ENCODE data around the gene C5orf46.
"Not testable (repeated sequence)": the region's sequence is repeated elsewhere in the genome, so short reads cannot be mapped to it uniquely, and the experiment has no call there.

The C5orf46 gene

DNA sequence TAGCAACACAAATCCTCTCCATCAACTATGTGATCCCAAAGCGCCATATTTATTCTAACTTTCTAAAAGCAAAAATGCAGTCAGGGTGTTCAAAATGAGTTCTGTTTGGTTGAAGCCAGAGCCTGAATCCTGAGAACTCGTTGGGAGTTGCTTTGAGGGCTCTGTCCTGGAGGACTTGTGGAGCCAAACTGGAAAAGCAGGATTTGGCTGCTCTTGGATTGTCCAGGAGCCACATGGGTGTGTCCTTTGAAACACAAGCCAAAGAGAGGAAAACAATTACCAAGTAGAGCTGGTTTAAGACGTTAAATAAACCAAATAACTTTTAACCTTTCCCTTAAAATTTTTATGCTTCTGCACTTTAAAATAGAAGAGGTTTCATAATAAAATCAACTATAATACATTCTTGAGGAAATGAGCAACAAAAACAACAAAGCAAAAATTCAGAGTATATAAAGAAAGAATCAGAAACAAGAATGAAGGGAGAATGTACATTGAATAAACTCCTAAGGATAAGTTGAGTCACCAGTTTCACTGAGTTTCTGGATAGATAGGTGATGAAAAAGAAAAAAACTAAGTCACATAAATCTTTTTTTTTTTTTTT, 13.5 kb downstream of the C5orf46 start:
- no peak for DNase-seq

DNA sequence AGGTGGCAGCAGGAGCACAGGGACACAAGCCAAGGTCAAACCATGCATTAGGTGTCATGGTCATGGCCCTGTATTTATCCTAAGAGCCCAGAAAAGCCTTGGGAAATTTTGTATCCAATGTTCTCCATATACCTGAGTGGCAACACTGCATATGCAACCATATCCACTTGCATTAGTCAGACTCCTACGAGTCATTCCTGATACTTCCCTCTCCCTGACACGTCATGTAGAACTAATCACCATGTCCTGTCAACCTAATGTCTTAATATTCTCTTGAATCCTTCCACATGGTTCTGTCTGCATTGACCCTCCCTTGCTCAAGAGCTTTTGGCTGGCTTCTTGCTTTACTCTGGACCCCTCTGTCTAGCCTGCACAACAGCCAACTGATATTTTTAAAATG, 18.4 kb downstream of the C5orf46 start:
- no peak for DNase-seq

DNA sequence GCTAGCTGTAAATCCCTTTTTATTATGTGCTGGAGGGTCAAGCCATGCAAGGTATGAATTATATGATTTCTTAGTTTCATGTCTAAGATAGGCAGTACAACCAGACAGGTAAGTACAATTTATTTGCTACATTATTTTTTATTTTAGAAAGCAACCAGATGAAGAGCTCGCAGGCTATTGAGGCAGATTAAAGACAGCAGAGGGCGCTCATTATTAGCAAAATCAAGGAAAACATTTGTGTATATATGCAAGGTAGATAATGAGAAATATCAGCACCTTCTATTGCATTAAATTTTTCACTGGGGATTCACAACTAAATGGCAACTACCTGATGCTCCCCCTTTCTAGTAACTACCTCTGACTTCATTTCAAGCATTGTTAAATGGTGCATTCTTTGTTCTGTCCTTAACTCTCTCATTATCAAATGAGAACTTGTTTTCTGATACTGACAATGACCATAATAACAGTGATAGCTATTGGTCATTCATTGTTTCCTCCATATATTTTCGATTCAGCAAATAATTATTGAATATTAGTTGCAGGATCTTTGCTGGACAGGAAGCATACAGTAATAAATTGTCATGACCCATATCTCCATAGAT, 19.2 kb downstream of the C5orf46 start:
- DNase-seq: peak; percentile 6

DNA sequence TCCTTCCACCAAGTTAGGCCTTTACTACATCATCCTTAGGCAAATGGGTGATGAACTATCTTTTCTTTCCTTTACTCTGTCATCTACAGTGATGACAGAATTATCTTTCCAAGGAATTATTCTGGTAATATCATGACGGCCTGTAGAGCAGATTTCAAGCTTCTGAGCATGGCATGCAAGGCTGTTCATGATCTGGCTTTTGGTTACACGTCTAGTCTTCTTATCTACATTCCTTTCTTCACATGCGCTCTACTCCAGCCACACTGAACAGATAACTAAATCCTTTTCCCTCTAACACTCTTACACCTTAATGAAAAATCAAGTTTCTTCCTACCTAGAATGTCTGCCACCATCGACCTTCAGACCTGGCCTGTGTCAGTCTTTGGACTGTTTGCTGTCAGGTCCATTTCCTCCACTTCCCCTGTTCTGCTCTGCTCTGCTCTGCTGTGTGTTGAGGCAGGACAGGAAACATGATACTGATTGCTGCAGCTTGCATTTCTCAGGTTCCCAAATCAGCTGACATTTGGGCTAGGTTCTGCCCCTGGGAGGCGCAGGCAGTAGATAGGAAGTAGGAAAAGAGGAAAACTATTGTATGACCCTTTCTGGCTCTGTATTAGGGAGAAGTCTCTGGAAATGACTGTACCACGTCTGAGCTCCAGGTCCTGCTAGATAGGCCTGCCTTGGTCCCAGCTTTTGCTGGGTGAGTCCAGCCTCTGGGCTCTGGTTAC, 23.6 kb downstream of the C5orf46 start:
- no peak for DNase-seq

DNA sequence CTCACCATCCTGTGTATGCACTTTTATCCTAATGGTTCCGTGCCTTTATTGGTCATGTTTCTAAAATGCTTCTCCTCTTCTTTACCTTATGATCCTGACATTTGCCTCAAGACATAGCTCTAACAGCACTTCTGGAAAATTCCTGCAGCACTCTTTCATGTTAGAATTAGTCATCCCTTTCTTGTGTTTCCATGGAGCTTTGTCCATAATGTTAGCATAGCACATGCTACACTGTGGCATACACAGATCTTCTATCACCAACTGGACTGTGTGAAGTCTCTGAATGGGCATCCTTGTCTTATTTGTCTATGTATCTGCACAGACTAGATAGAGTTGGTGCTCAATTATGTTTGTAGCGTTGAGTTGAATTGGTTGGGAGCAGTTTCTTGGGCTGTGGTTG, 25.9 kb downstream of the C5orf46 start:
- DNase-seq: no peak

DNA sequence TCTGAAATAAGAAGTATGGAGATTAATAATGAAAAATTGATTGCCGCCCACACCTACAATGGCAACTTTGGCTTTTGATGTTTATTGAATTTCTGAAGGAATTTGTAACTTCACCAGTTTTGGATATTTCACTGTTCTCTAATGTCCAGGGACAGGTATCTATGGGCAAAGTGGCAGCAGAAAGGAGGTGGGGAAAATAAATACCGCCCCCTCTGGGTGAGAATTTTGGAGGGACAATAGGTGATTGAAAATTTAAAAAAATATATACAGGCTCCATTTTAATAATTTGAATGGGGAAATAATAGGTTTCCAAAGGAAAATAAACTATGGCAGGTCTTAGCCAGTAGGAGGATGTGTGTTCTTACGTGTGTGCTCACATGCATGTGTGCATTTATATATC, 26.6 kb downstream of the C5orf46 start:
- no peak for DNase-seq

DNA sequence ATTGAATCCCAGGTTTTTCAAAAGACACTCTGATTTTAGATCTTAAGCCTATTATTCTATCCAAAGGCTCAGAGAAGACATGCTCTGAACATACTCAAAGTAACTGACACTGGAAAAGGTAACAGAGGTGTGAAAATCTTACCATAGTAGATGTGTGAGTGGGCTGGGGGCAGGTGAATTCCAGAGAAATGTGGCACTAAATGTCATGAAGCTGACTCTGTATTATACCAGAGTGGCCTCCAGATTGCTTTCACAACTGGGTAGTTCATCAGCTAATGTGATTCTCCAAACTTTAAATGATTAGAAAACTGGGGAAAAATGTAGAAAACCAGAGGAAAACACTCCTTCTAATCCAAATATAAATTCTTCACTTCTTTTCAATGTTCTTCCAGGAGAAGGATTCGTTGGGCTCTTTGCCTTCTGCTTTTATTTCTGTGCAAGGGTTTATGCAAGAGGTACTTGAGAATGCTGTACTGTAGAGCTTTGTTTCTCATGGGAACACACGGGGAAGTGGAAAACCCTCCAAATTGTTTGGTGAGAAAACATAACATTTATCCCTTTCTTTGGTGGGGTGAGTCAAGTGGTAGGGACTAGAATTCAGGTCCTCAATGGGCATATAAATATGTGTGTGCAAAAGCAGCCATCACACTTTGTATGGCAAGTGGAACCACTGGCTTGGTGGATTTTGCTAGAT, 28.1 kb downstream of the C5orf46 start, which contains the start of gene SCGB3A2:
TSS of gene SCGB3A2 (plus strand) at position 646 of the 694 bp plus-strand sequence. CDS start 93 bp downstream, outside the sequence.
- no peak for DNase-seq

DNA sequence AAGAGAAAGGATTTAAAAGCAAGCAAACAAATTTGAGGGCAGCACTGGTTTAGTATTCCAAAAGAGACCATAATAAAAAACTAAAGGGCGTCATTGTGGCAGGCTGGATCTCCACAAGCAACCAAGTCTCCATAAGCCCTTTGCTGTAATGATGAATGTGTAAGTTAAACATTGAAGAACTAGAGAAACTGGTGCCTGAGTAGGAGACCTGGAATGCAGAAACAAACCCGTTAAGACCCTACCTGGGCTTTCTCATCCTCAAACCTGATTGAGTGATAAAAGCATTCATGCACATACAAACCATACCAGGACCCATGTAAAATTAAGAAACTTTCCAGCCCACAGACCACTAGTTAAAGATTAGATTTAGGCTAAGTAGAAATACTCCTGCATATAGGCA, 29.7 kb downstream of the C5orf46 start:
- no peak for DNase-seq

DNA sequence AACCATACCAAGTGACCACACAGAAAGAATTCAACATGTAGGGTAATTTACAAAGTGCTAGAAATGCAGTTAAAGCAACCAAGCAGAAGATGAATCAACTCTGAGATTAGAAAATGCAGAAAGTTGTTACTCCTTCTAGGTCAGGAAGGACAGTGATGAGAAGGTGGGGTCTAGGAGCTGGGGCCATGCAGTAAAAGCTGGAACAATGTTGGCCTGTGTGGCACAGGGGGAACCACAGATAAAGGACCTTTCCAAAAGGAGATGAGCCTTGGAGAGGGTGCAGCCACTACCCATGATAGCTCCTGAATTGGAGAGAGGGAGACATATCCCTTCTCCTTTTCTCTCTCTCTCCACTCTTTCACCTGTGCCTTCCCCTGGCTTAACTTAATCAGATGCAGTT, 30.2 kb downstream of the C5orf46 start:
- DNase-seq: no peak

DNA sequence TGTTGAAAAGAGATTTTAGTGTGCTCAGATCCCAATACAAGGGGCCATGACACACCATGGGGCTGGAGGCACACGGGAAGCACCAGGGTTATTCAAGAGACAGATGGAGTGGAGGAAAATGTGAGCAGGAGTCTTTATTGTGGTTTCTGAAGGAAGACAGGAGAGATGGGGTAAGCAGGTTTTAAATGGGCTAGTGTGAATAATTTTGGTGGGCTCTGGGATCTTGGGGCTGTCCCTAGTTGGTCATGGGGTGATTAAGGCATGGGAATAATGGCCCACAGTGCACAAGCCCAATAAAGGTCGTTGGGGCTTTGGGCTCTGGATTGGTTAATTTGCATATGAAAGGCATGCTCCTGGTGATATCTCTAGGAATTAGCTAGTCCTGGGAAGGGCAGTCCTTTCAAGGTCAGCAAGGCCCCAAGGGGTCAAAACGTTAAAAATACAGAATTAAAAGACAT, 31.4 kb downstream of the C5orf46 start:
- no peak for DNase-seq

DNA sequence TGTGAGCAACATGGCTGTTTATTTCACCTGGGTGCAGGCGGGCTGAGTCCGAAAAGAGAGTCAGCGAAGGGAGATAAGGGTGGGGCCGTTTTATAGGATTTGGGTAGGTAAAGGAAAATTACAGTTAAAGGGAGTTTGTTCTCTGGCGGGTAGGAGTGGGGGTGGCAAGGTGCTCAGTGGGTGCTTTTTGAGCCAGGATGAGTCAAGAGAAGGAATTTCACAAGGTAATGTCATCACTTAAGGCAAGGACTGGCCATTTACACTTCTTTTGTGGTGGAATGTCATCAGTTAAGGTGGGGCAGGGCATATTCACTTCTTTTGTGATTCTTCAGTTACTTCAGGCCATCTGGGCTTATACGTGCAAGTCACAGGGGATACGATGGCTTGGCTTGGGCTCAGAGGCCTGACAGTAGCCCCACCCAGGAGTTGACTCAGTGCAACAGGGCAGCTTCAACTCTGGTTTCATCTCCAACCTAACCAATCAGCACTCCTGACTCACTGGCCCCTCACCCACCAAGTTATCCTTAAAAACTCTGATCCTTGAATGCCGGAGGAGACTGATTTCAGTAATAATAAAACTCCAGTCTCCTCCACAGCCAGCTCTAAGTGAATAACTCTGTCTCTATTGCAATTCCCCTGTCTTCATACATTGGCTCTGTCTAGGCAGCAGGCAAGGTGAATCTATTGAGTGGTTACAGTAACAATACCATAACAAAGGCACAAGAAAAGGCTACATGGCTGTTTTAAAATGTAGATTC, 32.0 kb downstream of the C5orf46 start:
- DNase-seq: not testable (repeated sequence)

DNA sequence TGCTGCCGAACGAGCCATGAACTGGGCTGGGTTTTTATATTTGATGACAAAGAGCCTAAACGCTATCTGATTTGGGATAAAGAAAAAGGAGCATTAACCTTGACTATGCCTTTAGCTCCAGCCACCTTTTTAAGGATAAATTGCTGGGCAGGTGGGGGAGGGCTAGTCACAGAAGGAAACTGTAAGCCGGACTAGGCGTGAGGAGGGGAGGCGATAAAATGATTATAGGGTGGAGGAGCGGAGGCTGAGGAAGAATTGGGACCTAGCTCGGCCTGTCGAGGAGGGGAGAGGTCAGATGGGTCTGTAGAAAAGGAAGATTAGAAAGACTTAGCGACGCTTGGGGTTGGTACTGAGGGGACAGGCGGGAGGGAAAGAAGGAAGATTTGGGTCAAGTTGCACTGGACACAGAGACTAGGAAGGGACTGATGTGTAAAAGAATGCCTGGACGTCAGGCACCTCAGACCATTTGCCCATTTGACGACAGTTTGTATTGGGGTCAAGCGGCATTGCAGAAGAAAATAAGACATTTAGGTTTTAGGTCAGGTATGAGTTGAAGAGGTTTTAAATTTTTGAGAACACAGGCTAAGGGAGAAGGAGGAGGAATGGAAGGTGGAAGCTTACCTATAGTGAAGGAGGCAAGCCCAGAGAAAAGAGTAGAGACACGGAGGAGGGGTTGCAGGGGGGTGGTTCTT, 33.4 kb downstream of the C5orf46 start:
- not testable (repeated sequence) for DNase-seq

DNA sequence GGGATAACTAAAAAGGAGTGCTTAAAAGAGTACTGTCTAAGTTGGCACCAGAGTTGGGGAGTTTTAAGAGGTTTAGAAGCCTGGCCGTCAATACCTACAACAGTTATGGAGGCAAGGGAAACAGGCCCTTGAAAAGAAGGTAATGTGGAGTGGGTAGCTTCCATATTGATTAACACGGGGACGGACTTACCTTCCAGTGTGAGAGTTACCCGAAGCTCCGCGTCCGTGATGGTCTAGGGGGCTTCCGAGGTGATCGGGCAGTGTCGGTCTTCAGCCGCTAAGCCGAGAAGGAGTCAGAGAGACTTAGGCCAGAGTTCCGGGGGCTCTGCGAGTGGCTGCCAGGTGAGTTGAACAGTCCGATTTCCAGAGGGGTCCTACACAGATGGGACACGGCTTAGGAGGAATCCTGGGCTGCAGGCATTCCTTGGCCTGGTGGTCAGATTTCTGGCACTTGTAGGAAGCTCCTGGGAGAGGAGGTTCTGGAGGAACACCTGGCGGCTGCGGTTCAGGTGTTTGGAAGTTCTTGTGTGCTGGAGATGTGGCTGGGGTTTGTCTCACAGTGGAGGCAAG, 34.3 kb downstream of the C5orf46 start:
- DNase-seq: not testable (repeated sequence)

DNA sequence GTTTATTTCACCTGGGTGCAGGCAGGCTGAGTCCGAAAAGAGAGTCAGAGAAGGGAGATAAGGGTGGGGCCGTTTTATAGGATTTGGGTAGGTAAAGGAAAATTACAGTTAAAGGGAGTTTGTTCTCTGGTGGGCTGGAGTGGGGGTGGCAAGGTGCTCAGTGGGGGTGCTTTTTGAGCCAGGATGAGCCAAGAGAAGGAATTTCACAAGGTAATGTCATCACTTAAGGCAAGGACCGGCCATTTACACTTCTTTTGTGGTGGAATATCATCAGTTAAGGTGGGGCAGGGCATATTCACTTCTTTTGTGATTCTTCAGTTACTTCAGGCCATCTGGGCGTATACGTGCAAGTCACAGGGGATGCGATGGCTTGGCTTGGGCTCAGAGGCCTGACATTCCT, 36.4 kb downstream of the C5orf46 start:
- DNase-seq: not testable (repeated sequence)

DNA sequence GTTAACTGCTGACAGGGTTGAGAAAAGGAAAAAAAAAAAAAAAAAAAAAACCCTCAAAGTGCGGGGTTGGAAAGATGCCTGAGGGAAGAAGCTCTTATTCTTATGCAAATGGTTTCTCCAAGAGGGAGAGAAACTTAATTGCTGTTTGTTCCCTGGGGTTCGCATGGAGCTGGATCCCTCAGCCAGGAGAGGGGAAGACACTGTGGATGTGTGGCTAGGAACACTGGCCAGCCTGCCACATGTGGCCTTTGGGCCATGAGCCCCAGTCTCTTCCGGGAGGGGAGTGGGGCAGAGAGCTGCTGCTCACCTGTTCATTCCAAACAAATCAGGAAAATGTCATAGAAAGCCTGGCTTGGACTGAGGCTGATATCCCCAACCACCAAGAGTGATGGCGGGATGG, 37.2 kb downstream of the C5orf46 start:
- no peak for DNase-seq

DNA sequence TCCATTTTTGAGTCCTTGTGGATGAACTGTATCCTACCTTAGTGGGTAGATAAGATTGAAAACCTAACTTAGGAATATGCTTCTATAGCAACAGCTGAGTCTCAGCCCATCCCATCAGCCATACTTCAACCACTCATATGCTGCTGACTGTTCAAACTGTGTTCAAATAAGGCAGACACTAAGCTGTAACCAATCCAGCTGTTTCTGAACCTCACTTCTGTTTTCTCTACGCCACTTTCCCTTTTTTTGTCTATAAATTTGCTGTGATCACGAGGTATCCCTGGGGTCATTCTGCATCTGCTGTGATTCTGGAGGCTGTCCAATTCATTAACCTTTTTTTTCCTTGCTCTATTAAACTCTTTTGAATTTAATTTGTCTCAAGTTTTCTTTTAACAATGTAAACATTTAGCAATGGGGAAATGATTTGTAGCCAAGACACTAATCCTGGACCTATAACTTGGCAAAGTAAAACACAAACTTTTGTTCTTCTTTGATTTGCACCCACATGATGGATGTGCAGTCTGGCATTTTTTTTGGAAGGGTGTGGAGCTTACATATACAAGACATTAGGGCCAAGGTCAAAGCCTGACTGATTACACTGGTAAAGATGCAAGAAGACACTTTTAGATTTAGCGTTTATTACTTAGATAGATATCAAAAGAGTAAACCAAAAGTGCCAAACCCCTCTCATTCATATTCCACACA, 42.7 kb downstream of the C5orf46 start:
- no peak for DNase-seq

DNA sequence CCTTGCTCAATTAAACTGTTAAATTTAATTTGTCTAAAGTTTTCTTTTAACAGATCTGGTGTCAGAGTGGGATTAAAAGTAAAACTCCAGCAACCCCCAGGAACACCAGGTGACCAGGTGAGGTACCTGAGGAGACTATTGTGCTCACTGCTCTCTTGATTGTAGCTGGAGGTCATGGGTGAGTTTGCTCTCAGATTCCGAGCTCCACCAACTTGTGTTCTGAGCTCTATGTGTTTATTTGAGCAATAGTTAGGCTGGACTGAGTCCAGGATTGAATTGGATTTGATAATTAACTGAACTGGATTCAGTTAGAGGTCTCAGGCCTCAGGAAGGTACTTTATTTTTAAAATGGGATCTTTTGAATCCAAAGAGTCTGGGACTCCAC, 45.7 kb downstream of the C5orf46 start:
- DNase-seq: no peak

DNA sequence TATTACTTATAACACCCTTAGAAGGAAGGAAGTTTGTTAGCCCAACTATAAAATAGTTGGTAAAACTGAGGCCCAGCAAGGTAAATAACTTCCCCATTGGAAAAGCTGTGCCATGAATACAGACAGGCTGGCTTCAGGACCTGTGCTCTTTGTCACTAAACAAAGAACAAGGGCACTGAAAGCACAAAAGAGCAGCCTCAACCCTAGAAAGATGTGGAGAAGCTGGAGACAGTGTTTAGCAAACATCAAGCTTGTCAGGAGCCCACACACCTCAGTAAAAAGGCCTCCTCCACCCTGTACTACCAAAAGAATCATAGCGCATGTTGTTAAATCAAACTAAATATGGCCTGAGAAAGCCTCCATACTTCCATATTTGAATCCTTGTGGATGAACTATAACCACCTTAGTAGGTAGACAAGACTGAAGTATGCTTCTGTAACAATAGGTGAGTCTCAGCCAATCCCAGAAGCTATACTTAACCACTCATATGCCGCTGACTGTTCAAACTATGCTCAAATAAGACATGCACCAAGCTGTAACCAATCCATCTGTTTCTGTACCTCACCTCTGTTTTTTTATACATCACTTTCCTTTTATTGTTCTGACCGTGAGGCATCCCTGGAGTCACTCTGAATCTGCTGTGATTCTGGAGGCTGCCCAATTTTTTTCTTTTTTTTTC, 46.2 kb downstream of the C5orf46 start:
- no peak for DNase-seq

DNA sequence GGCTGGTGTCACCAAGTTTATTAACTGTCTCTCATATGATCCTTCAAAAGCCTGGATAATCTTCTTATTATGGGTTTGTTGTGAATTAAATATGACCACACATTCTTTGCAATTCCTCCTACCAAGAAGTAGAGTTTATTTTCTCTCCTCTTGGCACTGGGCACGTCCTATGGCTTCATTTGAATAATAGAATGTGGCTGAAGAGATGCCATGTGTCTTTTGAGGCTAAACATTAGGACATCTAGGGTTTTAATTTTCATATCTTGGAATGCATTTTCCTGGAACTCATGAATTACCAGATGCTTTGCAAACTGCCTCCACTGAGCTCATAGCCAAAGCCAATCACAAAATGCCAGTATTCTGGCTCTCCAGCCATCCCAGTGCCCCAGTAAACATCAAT, 47.8 kb downstream of the C5orf46 start:
- no peak for DNase-seq

DNA sequence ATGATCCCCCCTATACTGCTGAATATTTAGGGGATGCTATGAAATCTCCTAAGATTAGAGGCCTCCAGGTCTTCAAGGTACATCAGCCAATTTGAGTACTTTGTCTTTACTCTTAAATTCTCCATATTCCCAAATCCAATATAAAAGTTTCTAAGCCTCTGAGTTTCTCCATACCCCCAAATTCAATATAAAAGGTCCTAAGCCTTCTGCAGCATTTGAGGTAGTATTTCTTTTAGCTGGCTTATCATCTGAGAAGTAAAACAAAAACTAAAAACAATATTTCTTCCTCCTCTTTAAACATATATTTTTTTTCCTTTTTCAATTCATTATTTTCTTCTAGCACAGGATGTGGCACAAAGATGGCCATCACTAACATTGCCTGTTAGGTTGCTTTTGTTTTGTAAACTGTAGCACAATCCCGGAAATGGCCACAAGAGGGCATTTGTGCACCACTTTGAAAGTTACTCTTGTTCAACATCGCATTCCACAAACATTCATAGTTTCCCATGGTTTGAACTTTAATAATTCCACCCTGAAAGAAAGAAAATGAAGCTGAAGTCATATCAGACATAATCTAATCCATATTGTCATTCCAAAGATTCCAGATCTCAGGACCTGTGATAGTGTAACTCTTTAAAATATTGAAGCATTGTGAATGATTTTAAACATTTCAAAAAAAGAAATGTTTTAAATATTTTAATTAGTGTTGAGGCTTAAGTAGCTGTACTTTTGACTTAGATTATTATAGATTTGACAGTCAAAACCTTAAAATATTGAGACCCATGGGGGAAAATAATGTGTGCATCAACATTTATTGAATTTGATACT, 48.8 kb downstream of the C5orf46 start:
- no peak for DNase-seq
